HEK293 (cell line): Measurements from ENCODE around the gene UFSP1.

Experiments
- CTCF ChIA-PET: fragments of 350-600 bp; formaldehyde crosslinking; extraction: SDS; loops from one replicate; lab custom pipeline; 2021; ENCODE audit warnings: antibody characterized with exemption; lab: Yijun Ruan, JAX
- POLR2A ChIA-PET: fragments of 300-600 bp; formaldehyde crosslinking; extraction: SDS; loops from one replicate; lab custom pipeline; 2020; ENCODE audit warnings: antibody characterized with exemption, inconsistent platforms; lab: Yijun Ruan, JAX
- H3K27ac ChIP-seq: fragments of 200-500 bp; sonication (Bioruptor generic); 2 replicates; pipeline ENCODE4 v1.5.1; 2014; ENCODE audit warnings: low read depth, low read length, control low read depth, inconsistent platforms; ENCODE audit errors: extremely low read depth
- H3K36me3 ChIP-seq, 2 experiments: fragments of 200-500 bp in 1 of 2; sonication (Bioruptor generic) in 1 of 2; 1 replicate in 1 of 2; 2 replicates in 1 of 2; pipeline ENCODE4 v1.5.1; 2014 to 2017; ENCODE audit warnings: inconsistent platforms in 2 of 2, low read length in 2 of 2; ENCODE audit not compliant: control insufficient read depth in 2 of 2, insufficient read depth in 1 of 2
- H3K4me1 ChIP-seq: fragments of 200-500 bp; sonication (Bioruptor generic); 2 replicates; pipeline ENCODE4 v1.5.1; 2014; ENCODE audit warnings: mild to moderate bottlenecking, low read length, inconsistent platforms; ENCODE audit not compliant: control insufficient read depth, insufficient read depth
- H3K4me3 ChIP-seq: 2 replicates; pipeline ENCODE4 v1.5.1; 2011; ENCODE audit warnings: low read depth, mild to moderate bottlenecking, control low read depth, low read length, moderate library complexity
- H3K9me3 ChIP-seq: fragments of 200-500 bp; sonication (Bioruptor generic); 2 replicates; pipeline ENCODE4 v1.5.1; 2014; ENCODE audit warnings: low read depth, low read length, inconsistent platforms; ENCODE audit not compliant: control insufficient read depth, insufficient read depth
- CTCF ChIP-seq: fragments of 450-650 bp; formaldehyde crosslinking; IDR thresholded peaks from 2 replicates; pipeline ENCODE4 v1.5.1; 2016; ENCODE audit warnings: missing biosample characterization, missing genetic modification characterization
- GLIS1 ChIP-seq: fragments of 450-650 bp; formaldehyde crosslinking; IDR thresholded peaks from 2 replicates; pipeline ENCODE4 v1.5.1; 2016; ENCODE audit warnings: missing biosample characterization, missing genetic modification characterization
- HOXA7 ChIP-seq: sonication (generic); formaldehyde crosslinking; IDR thresholded peaks from 2 replicates; pipeline ENCODE4 v1.8.1; 2022; ENCODE audit warnings: missing genetic modification reagents, borderline replicate concordance
- HOXC10 ChIP-seq: sonication (generic); formaldehyde crosslinking; IDR thresholded peaks from 2 replicates; pipeline ENCODE4 v1.8.1; 2023; ENCODE audit warnings: mild to moderate bottlenecking, missing genetic modification reagents
- KLF10 ChIP-seq: fragments of 450-650 bp; IDR thresholded peaks from 2 replicates; pipeline ENCODE4 v1.5.1; 2018; ENCODE audit warnings: missing biosample characterization, mild to moderate bottlenecking, missing genetic modification characterization
- KLF16 ChIP-seq: fragments of 450-650 bp; formaldehyde crosslinking; IDR thresholded peaks from 2 replicates; pipeline ENCODE4 v1.5.1; 2017; ENCODE audit warnings: missing biosample characterization, missing genetic modification characterization
- PBX3 ChIP-seq: sonication (generic); formaldehyde crosslinking; IDR thresholded peaks from 2 replicates; pipeline ENCODE4 v1.8.1; 2022; ENCODE audit warnings: mild to moderate bottlenecking, moderate library complexity, missing genetic modification reagents
- PRDM1 ChIP-seq: fragments of 450-650 bp; formaldehyde crosslinking; IDR thresholded peaks from 2 replicates; pipeline ENCODE4; 2016; ENCODE audit warnings: missing biosample characterization, missing genetic modification characterization
- SCRT2 ChIP-seq: fragments of 450-650 bp; formaldehyde crosslinking; IDR thresholded peaks from 2 replicates; pipeline ENCODE4 v1.5.1; 2016; ENCODE audit warnings: missing biosample characterization, missing genetic modification characterization
- ZFP69B ChIP-seq: fragments of 450-650 bp; formaldehyde crosslinking; IDR thresholded peaks from 2 replicates; pipeline ENCODE4 v1.5.1; 2016; ENCODE audit warnings: missing biosample characterization, missing genetic modification characterization
- ZIC2 ChIP-seq: fragments of 450-650 bp; formaldehyde crosslinking; IDR thresholded peaks from 2 replicates; pipeline ENCODE4 v1.5.1; 2016; ENCODE audit warnings: missing biosample characterization, missing genetic modification characterization
- ZNF19 ChIP-seq: fragments of 450-650 bp; formaldehyde crosslinking; IDR thresholded peaks from 2 replicates; pipeline ENCODE4; 2016; ENCODE audit warnings: missing biosample characterization, missing genetic modification characterization, low read depth
- ZNF239 ChIP-seq: fragments of 450-650 bp; formaldehyde crosslinking; IDR thresholded peaks from 2 replicates; pipeline ENCODE4 v1.5.1; 2016; ENCODE audit warnings: missing biosample characterization, missing genetic modification characterization
- ZNF335 ChIP-seq: fragments of 450-650 bp; formaldehyde crosslinking; conservative IDR thresholded peaks from 2 replicates; pipeline ENCODE4 v1.5.1; 2016; ENCODE audit warnings: missing biosample characterization, missing genetic modification characterization
- ZNF366 ChIP-seq: fragments of 450-650 bp; formaldehyde crosslinking; conservative IDR thresholded peaks from 2 replicates; pipeline ENCODE4 v1.5.1; 2016; ENCODE audit warnings: missing biosample characterization, missing genetic modification characterization
- ZNF398 ChIP-seq: fragments of 450-650 bp; formaldehyde crosslinking; IDR thresholded peaks from 2 replicates; pipeline ENCODE4 v1.5.1; 2017; ENCODE audit warnings: missing biosample characterization, missing genetic modification characterization
- ZNF416 ChIP-seq: fragments of 450-650 bp; formaldehyde crosslinking; IDR thresholded peaks from 2 replicates; pipeline ENCODE4 v1.5.1; 2016; ENCODE audit warnings: missing biosample characterization, missing genetic modification characterization
- ZNF473 ChIP-seq: fragments of 450-650 bp; formaldehyde crosslinking; IDR thresholded peaks from 2 replicates; pipeline ENCODE4 v1.5.1; 2017; ENCODE audit warnings: missing biosample characterization, missing genetic modification characterization
- ZNF558 ChIP-seq: fragments of 450-650 bp; formaldehyde crosslinking; IDR thresholded peaks from 2 replicates; pipeline ENCODE4 v1.5.1; 2016; ENCODE audit warnings: missing biosample characterization, missing genetic modification characterization
- ZNF600 ChIP-seq: fragments of 450-650 bp; formaldehyde crosslinking; IDR thresholded peaks from 2 replicates; pipeline ENCODE4 v1.5.1; 2016; ENCODE audit warnings: missing biosample characterization, missing genetic modification characterization
- ZNF670 ChIP-seq: fragments of 450-650 bp; formaldehyde crosslinking; IDR thresholded peaks from 2 replicates; pipeline ENCODE4 v1.5.1; 2016; ENCODE audit warnings: missing biosample characterization, missing genetic modification characterization, low read depth
- ZNF76 ChIP-seq: fragments of 450-650 bp; formaldehyde crosslinking; IDR thresholded peaks from 2 replicates; pipeline ENCODE4; 2016; ENCODE audit warnings: low read depth, missing biosample characterization, missing genetic modification characterization, borderline replicate concordance
- ZSCAN30 ChIP-seq: fragments of 450-650 bp; IDR thresholded peaks from 2 replicates; pipeline ENCODE4 v1.5.1; 2018; ENCODE audit warnings: missing biosample characterization, mild to moderate bottlenecking, missing genetic modification characterization, moderate library complexity

Gene UFSP1

GRCh38 chr7:100884736-100885439 lies 4.6 kb downstream of the UFSP1 start:
- Histone ChIP-seq H3K36me3 (peaks cover 36 to 86% of the 10 kb centered on the region in 2 experiments), H3K4me3 (no peak overlapping the region)
- TF ChIP-seq ZNF600 (tag by site-specific recombination): peak; percentile 93
- no peak for TF ChIP-seq ZNF19 (tag by site-specific recombination)
- TF ChIP-seq ZNF416 (tag by site-specific recombination): no peak
- no peak for TF ChIP-seq PRDM1 (tag by site-specific recombination)
- no peak for TF ChIP-seq HOXA7
- TF ChIP-seq, all 188 proteins: peak for 1
- ChIA-PET POLR2A (interaction anchor here (8.7 kb wide), 1 partner anchor 8 kb away, joined by 198 read pairs; the partner anchor contains the start of gene SRRT), CTCF (no interaction called here)
- H3K4me1 ChIP-seq: peaks cover 4% of the 10 kb centered on the region; the same call in 1 of the 2 replicates
- no peaks in the 10 kb centered on the region for H3K9me3 ChIP-seq
- H3K27ac ChIP-seq: peak overlapping the region; percentile 33; the same call in 1 of the 2 replicates

- CTCF ChIA-PET: no interaction called here
- Histone ChIP-seq H3K9me3 (no peaks in the 10 kb centered on the region), H3K27ac (no peak overlapping the region), H3K36me3 (peaks cover 56 to 96% of the 10 kb centered on the region in 2 experiments), H3K4me1 (no peaks in the 10 kb centered on the region; the same call in 1 of the 2 replicates), H3K4me3 (no peak overlapping the region)
- POLR2A ChIA-PET: interaction anchor here (0.6 to 8.7 kb wide), 3 partner anchors 6 to 13 kb away, joined by 3 to 198 read pairs (median 4); partner anchors contain the start of gene SRRT
- TF ChIP-seq ZIC2 (tag by site-specific recombination): peak; percentile 30; the same call in 1 of the 2 replicates
- peak; percentile 100 for TF ChIP-seq PRDM1 (tag by site-specific recombination)
- peak; percentile 58 for TF ChIP-seq ZNF366 (tag by site-specific recombination)
- TF ChIP-seq ZNF335 (tag by site-specific recombination): no peak
Measured at GRCh38 chr7:100882785-100883526, 6.6 kb downstream of the UFSP1 start.

GRCh38 chr7:100882201-100882600 lies 7.3 kb downstream of the UFSP1 start:
- H3K4me3 ChIP-seq: no peak overlapping the region
- TF ChIP-seq ZNF558: no peak
- TF ChIP-seq ZNF670 (tag by site-specific recombination): no peak
- TF ChIP-seq ZNF398 (tag by site-specific recombination): no peak
- TF ChIP-seq ZNF76: no peak
- peak; percentile 35; the same call in 1 of the 2 replicates for TF ChIP-seq SCRT2
- TF ChIP-seq, all 188 proteins: peak for 1
- Histone ChIP-seq H3K4me1 (no peaks in the 10 kb centered on the region), H3K27ac (no peak overlapping the region), H3K36me3 (peaks cover 63 to 94% of the 10 kb centered on the region in 2 experiments), H3K9me3 (no peaks in the 10 kb centered on the region)
- CTCF ChIA-PET: no interaction called here
- POLR2A ChIA-PET: interaction anchor here (0.6 kb wide), 1 partner anchor 13 kb away, joined by 3 read pairs; no protein-coding TSS in a partner anchor

GRCh38 chr7:100881136-100881535 lies 8.4 kb downstream of the UFSP1 start:
- ChIA-PET POLR2A (interaction anchor here (8.1 kb wide), 1 partner anchor 6 kb away, joined by 198 read pairs; the partner anchor contains the start of gene UFSP1), CTCF (interaction anchor here (0.5 kb wide), 1 partner anchor 87 kb away, joined by 3 read pairs; no protein-coding TSS in a partner anchor)
- no peak overlapping the region for H3K27ac ChIP-seq
- no peaks in the 10 kb centered on the region for H3K9me3 ChIP-seq
- no peaks in the 10 kb centered on the region for H3K4me1 ChIP-seq
- H3K36me3 ChIP-seq: peaks cover 70 to 94% of the 10 kb centered on the region in 2 experiments
- H3K4me3 ChIP-seq: no peak overlapping the region
- TF ChIP-seq PBX3 (CRISPR knock-in tag) (no peak), ZSCAN30 (tag by site-specific recombination) (no peak), GLIS1 (tag by site-specific recombination) (no peak), HOXC10 (CRISPR knock-in tag) (no peak), KLF10 (tag by site-specific recombination) (no peak), CTCF (tag by site-specific recombination) (no peak), ZFP69B (tag by site-specific recombination) (no peak), ZNF239 (no peak), ZNF473 (tag by site-specific recombination) (no peak), KLF16 (tag by site-specific recombination) (no peak)
